CD1c-positive myeloid dendritic cell (primary cell): ENCODE data around the gene PRMT7.
A peak's percentile ranks its signal among the peaks of the same experiment; 100 is the strongest.

Experiments used
- DNase-seq: peaks from one replicate; pipeline ENCODE4 v3.0.0-alpha.2; 2016; ENCODE audit errors: extremely low spot score

The PRMT7 gene

GRCh38 chr16:68347605-68348004 is 36.8 kb downstream of the PRMT7 start:
- DNase-seq, result no peak

- DNase-seq, result no peak
Measured at GRCh38 chr16:68348639-68349445, 38.0 kb downstream of the PRMT7 start.

GRCh38 chr16:68349838-68350410 is 39.1 kb downstream of the PRMT7 start:
- DNase-seq, result no peak

- no peak for DNase-seq
Measured at GRCh38 chr16:68350813-68351350, 40.1 kb downstream of the PRMT7 start.

- no peak for DNase-seq
Measured at GRCh38 chr16:68351463-68351862, 40.6 kb downstream of the PRMT7 start.

- DNase-seq, result no peak
Measured at GRCh38 chr16:68351991-68352431, 41.2 kb downstream of the PRMT7 start.

GRCh38 chr16:68353366-68353765 is 42.5 kb downstream of the PRMT7 start:
- no peak for DNase-seq

GRCh38 chr16:68354816-68355215 is 44.0 kb downstream of the PRMT7 start:
- no peak for DNase-seq

- DNase-seq, result no peak
Measured at GRCh38 chr16:68355447-68356248, 44.8 kb downstream of the PRMT7 start.

- DNase-seq, result peak; percentile 55
Measured at GRCh38 chr16:68356249-68356918, 45.6 kb downstream of the PRMT7 start.

- DNase-seq, result no peak
Measured at GRCh38 chr16:68356919-68357286, 46.1 kb downstream of the PRMT7 start.

GRCh38 chr16:68357521-68357922 is 46.7 kb downstream of the PRMT7 start:
- no peak for DNase-seq

GRCh38 chr16:68357923-68358322 is 47.1 kb downstream of the PRMT7 start:
- DNase-seq, result no peak

GRCh38 chr16:68358951-68359350 is 48.1 kb downstream of the PRMT7 start:
- no peak for DNase-seq

- DNase-seq, result no peak
Measured at GRCh38 chr16:68359398-68360191, 48.8 kb downstream of the PRMT7 start.

GRCh38 chr16:68360547-68360946 is 49.7 kb downstream of the PRMT7 start:
- DNase-seq, result no peak

- DNase-seq, result no peak
Measured at GRCh38 chr16:68360956-68361355, 50.1 kb downstream of the PRMT7 start.

GRCh38 chr16:68361485-68361884 is 50.7 kb downstream of the PRMT7 start:
- no peak for DNase-seq

GRCh38 chr16:68362262-68362913 is 51.6 kb downstream of the PRMT7 start:
- no peak for DNase-seq

- no peak for DNase-seq
Measured at GRCh38 chr16:68362947-68363657, 52.3 kb downstream of the PRMT7 start.
